AG04450 (cell line): ENCODE results near the gene HAO1. TPM values are rescaled to one million over a fixed set of nuclear protein-coding genes. Genes with fewer than 3 reads are reported as not detected.

ENCODE experiments used
- CTCF ChIA-PET: fragments of 300-600, 350-600 bp; formaldehyde crosslinking; extraction: SDS; loops from one replicate; lab custom pipeline; 2022; ENCODE audit warnings: antibody characterized with exemption, inconsistent platforms; lab: Charles Lee
- POLR2A ChIA-PET: fragments of 350-600 bp; formaldehyde crosslinking; extraction: SDS; loops from one replicate; lab custom pipeline; 2021; ENCODE audit warnings: antibody characterized with exemption, inconsistent platforms; lab: Yijun Ruan, JAX
- DNase-seq: peaks from one replicate; pipeline ENCODE4 v3.0.0-alpha.2; 2011; ENCODE audit warnings: low read depth, low spot score
- H3K27ac ChIP-seq: one replicate; pipeline ENCODE4 v1.5.1; 2012; ENCODE audit warnings: low read depth, low read length, control low read depth
- H3K27me3 ChIP-seq: one replicate; pipeline ENCODE4 v1.6.0; 2012; ENCODE audit warnings: low read length; ENCODE audit not compliant: control insufficient read depth, insufficient read depth
- H3K4me3 ChIP-seq: 2 replicates; pipeline ENCODE4 v1.5.1; 2011; ENCODE audit warnings: mild to moderate bottlenecking, low read depth, low read length, control low read depth
- H3K9me3 ChIP-seq: 2 replicates; pipeline ENCODE4 v1.5.1; 2012; ENCODE audit warnings: low read length; ENCODE audit not compliant: control insufficient read depth, insufficient read depth
- polyA plus RNA-seq: library from polyadenylated mRNA; depleted of rRNA; stranded (reverse); fragments of >200 nt; gene quantifications from 2 replicates; pipeline ENCODE4 v1.2.3, GENCODE V29; 2011
- TF ChIP-seq, protein P1 (sequence below): IDR thresholded peaks from 2 replicates; pipeline ENCODE4 v1.5.1; 2011; ENCODE audit warnings: low read depth, low read length, control low read depth, inconsistent platforms

The HAO1 gene
- polyA plus RNA-seq, 1 experiment = not detected

GRCh38 chr20:7848351-7848750, 91.9 kb downstream of the HAO1 start:
- no peak for DNase-seq
- ChIA-PET CTCF (interaction anchor here (0.9 kb wide), 1 partner anchor 11 kb away, joined by 3 read pairs; no protein-coding TSS in a partner anchor), POLR2A (no interaction called here)

DNA sequence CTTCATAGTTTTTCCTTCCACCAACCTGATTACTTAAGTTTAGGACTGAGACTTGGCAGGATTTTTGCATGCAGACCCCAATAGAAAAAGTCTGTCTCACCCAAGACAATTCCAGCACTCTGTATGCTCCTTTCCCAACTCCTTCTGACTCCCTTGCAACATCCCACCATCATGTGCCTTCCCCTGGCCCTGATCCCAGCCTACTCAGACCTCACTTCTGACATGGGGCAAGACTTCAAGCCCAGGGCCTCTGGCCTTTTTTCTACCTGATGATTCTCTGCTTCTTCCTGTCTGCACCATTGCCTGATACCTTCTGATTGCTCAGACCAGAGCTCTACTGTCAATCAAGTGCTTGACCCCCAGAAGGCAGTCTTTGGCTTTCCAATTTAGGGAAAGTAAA, 96.6 kb downstream of the HAO1 start:
- TF ChIP-seq, protein P1, sequence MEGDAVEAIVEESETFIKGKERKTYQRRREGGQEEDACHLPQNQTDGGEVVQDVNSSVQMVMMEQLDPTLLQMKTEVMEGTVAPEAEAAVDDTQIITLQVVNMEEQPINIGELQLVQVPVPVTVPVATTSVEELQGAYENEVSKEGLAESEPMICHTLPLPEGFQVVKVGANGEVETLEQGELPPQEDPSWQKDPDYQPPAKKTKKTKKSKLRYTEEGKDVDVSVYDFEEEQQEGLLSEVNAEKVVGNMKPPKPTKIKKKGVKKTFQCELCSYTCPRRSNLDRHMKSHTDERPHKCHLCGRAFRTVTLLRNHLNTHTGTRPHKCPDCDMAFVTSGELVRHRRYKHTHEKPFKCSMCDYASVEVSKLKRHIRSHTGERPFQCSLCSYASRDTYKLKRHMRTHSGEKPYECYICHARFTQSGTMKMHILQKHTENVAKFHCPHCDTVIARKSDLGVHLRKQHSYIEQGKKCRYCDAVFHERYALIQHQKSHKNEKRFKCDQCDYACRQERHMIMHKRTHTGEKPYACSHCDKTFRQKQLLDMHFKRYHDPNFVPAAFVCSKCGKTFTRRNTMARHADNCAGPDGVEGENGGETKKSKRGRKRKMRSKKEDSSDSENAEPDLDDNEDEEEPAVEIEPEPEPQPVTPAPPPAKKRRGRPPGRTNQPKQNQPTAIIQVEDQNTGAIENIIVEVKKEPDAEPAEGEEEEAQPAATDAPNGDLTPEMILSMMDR = no peak
- H3K9me3 ChIP-seq = no peaks in the 10 kb centered on the region
- ChIA-PET CTCF (interaction anchor here (1.5 to 3.6 kb wide), 3 partner anchors 16 to 878 kb away, joined by 3 to 25 read pairs (median 4); no protein-coding TSS in a partner anchor), POLR2A (no interaction called here)
- no peaks in the 10 kb centered on the region for H3K27me3 ChIP-seq
- peak; percentile 16 for DNase-seq
- no peak overlapping the region for H3K27ac ChIP-seq
- H3K4me3 ChIP-seq = no peak overlapping the region

More at GRCh38 chr20:7848351-7848750, 91.9 kb downstream of the HAO1 start:
- no peak overlapping the region for H3K27ac ChIP-seq
- no peaks in the 10 kb centered on the region for H3K27me3 ChIP-seq
- no peaks in the 10 kb centered on the region for H3K9me3 ChIP-seq
- TF ChIP-seq, protein P1 = no peak
- no peak overlapping the region for H3K4me3 ChIP-seq

- DNase-seq = peak; percentile 51
- POLR2A ChIA-PET = no interaction called here
- Histone ChIP-seq H3K27ac (no peak overlapping the region), H3K9me3 (no peaks in the 10 kb centered on the region), H3K27me3 (no peaks in the 10 kb centered on the region), H3K4me3 (no peak overlapping the region)
- TF ChIP-seq, protein P1 = no peak
- CTCF ChIA-PET = interaction anchor here (0.9 to 3.6 kb wide), 2 partner anchors 18 to 881 kb away, joined by 3 to 25 read pairs; no protein-coding TSS in a partner anchor
These were observed 98.3 kb downstream of the HAO1 start for GRCh38 chr20:7841971-7842310.

- peak; percentile 7 for DNase-seq
- no peak overlapping the region for H3K27ac ChIP-seq
These were observed 98.8 kb downstream of the HAO1 start for GRCh38 chr20:7841291-7841970.

More at GRCh38 chr20:7841291-7841970, 98.8 kb downstream of the HAO1 start:
- Histone ChIP-seq H3K27me3 (no peaks in the 10 kb centered on the region), H3K4me3 (no peak overlapping the region), H3K9me3 (no peaks in the 10 kb centered on the region)
- TF ChIP-seq, protein P1 = no peak
- ChIA-PET CTCF (interaction anchor here (0.9 to 3.6 kb wide), 2 partner anchors 18 to 881 kb away, joined by 3 to 25 read pairs; no protein-coding TSS in a partner anchor), POLR2A (no interaction called here)
